Urinary bladder (tissue), 4 donors: Measurements from ENCODE around the gene SKOR2. TPM values are rescaled to one million over a fixed set of nuclear protein-coding genes. Genes with fewer than 3 reads are reported as not detected.

Experiments
- DNase-seq: peaks from one replicate; pipeline ENCODE4 v3.0.0-alpha.2; 2015; ENCODE audit errors: extremely low spot score
- H3K27ac ChIP-seq: one replicate; pipeline ENCODE4 v1.5.1; 2013; ENCODE audit warnings: low read depth, mild to moderate bottlenecking, moderate library complexity
- H3K36me3 ChIP-seq: one replicate; pipeline ENCODE4 v1.6.1; 2013; ENCODE audit warnings: mild to moderate bottlenecking, moderate library complexity; ENCODE audit not compliant: insufficient read depth
- H3K4me1 ChIP-seq: one replicate; pipeline ENCODE4 v1.6.1; 2013; ENCODE audit warnings: mild to moderate bottlenecking, moderate library complexity; ENCODE audit not compliant: insufficient read depth
- H3K4me3 ChIP-seq: one replicate; pipeline ENCODE4 v1.5.1; 2013; ENCODE audit warnings: low read depth, low read length
- WGBS: extraction: QIAGEN DNeasy Blood & Tissue Kit; methylation state at CpG from one replicate; pipeline ENCODE4 v1.1.7; 2013; 5-methylcytosine and 5-hydroxymethylcytosine counted together
- polyA plus RNA-seq: library from polyadenylated mRNA; stranded (reverse); fragments of 200-250 nt; gene quantifications from one replicate; pipeline ENCODE4 v1.2.3, GENCODE V29; 2013
- total RNA-seq: library from RNA; depleted of rRNA; stranded (reverse); fragments of >200 nt; gene quantifications from one replicate; pipeline ENCODE4 v1.2.3, GENCODE V29; 2014
- donor health status: healthy with polysubstance abuse.
- donor health status: healthy.

SKOR2 gene, protein sequence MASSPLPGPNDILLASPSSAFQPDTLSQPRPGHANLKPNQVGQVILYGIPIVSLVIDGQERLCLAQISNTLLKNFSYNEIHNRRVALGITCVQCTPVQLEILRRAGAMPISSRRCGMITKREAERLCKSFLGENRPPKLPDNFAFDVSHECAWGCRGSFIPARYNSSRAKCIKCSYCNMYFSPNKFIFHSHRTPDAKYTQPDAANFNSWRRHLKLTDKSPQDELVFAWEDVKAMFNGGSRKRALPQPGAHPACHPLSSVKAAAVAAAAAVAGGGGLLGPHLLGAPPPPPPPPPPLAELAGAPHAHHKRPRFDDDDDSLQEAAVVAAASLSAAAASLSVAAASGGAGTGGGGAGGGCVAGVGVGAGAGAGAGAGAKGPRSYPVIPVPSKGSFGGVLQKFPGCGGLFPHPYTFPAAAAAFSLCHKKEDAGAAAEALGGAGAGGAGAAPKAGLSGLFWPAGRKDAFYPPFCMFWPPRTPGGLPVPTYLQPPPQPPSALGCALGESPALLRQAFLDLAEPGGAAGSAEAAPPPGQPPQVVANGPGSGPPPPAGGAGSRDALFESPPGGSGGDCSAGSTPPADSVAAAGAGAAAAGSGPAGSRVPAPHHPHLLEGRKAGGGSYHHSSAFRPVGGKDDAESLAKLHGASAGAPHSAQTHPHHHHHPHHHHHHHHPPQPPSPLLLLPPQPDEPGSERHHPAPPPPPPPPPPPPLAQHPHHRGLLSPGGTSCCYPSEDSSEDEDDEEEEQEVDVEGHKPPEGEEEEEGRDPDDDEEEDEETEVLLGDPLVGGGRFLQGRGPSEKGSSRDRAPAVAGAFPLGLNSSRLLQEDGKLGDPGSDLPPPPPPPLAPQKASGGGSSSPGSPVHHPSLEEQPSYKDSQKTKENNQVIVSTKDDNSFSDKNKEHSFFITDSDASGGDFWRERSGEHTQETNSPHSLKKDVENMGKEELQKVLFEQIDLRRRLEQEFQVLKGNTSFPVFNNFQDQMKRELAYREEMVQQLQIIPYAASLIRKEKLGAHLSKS
- total RNA-seq, result not detected
- polyA plus RNA-seq, result not detected

DNA sequence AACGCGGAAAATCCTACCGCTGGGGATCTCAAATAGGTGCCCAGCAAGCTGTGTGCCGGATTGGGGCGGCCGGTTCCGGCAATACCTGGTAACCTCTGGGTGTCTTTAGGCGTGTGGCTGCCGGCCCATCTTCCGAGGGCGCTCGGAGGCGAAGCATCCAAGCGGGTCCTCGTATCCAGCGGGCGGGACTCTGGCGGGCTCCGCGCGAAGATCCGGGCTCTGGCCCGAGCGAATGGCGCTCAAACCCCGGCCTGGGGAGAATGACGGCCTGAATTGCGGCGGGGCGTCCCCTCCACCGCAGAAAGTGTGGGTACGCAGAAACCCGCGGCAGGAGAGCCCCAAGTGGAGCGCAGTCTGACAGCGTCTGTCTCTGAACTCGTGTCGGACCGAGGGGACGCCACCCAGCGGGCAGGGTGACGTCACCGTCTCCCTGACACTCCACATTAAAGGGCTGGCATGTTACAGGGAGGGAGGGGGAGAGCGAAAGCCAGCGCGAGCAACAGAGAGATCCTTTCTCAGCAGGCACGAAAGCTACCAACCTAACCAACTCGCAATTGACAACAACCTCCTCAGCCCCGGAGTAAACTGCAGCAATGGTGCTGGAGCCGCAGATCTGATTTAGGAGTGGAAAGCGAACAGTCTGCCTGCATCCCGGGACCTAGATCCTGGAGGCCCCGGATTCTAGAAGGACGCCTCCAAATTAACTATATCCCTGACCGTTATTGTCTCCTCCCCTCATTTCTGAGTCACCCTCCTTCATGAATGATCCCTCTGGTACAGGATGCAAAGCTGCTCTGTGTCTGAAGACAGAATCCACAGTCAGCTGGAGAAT is at the start of gene SKOR2:
Gene SKOR2 (minus strand): TSS at position 372 of the 832 bp plus-strand sequence. CDS start 2,477 bp downstream, outside the sequence.
- Histone ChIP-seq H3K36me3 (no peaks in the 10 kb centered on the region), H3K4me3 (no peak within 1 kb of the TSS), H3K4me1 (peaks cover 4% of the 10 kb centered on the region), H3K27ac (no peak within 1 kb of the TSS)
- DNase-seq, result no peak
- 3% methylated on average over 55 of the region's 55 CpGs for WGBS

DNA sequence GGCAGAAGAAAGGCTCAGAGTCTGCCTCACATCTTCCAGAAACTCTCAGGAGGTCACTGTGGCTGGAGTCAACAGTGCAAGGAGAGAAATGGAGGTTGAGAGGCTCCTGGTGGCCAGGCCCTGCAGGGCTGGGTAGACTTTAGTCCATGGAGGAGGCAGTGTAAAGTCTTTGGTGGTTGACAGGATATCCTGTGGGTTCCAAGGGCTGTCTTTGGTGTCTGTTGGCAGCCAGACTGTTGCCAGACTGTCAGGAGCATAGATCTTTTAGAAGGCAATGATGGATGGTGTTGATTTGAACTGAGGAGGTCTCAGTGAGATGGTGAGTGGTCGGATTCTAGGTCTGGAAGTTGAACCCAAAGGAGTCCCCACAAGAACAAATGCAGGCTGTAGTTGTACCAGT is 45.0 kb upstream of the SKOR2 start:
- no peak for DNase-seq
- Histone ChIP-seq H3K4me3 (no peak overlapping the region), H3K27ac (no peak overlapping the region), H3K36me3 (no peaks in the 10 kb centered on the region), H3K4me1 (no peaks in the 10 kb centered on the region)
- WGBS, result 51% methylated on average over 1 of the region's 1 CpG

- no peak for DNase-seq
- 87% methylated on average over 3 of the region's 3 CpGs for WGBS
- Histone ChIP-seq H3K27ac (no peak overlapping the region), H3K4me3 (no peak overlapping the region), H3K36me3 (no peaks in the 10 kb centered on the region), H3K4me1 (no peaks in the 10 kb centered on the region)
Measured at GRCh38 chr18:47294801-47295200, 43.3 kb upstream of the SKOR2 start.

- DNase-seq, result no peak
- Histone ChIP-seq H3K36me3 (no peaks in the 10 kb centered on the region), H3K27ac (no peak overlapping the region), H3K4me1 (no peaks in the 10 kb centered on the region), H3K4me3 (no peak overlapping the region)
Measured at GRCh38 chr18:47288741-47289140, 37.3 kb upstream of the SKOR2 start.

DNA sequence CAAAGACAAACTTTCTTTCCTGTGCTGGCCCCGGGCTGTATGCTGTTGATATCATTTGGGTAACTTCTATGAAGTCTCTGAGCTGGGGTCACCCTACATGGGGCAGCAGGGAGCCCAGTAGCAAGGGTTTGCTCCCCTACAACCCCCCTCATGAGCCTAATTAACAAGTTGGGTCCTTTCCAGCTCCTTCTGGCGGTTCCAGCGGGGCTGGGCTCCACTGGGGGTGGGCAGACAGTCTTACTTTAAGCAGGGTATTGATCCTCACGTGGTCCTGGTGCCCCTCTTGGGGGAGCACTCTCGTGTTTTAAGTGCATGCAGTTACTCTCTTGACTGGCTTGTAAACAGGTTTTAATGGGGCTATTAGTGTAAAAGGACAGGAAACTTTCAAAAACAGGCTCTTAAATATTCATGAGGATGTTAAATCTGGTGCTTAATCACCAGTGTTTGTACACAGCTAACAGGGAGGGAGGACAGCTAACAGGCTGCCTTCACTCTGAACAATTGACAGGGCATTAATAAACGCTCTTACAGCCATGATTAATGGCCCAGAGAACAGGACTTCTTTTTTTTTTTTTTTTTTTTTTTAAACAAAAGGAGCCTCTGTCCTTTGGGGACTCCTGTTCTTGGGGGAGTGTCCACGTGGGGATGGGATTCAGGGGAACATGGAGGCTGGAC is 36.6 kb upstream of the SKOR2 start:
- WGBS, result 19% methylated on average over 7 of the region's 7 CpGs
- H3K4me3 ChIP-seq, result no peak overlapping the region
- H3K4me1 ChIP-seq, result no peaks in the 10 kb centered on the region
- DNase-seq, result no peak
- H3K27ac ChIP-seq, result no peak overlapping the region
- H3K36me3 ChIP-seq, result no peaks in the 10 kb centered on the region

DNA sequence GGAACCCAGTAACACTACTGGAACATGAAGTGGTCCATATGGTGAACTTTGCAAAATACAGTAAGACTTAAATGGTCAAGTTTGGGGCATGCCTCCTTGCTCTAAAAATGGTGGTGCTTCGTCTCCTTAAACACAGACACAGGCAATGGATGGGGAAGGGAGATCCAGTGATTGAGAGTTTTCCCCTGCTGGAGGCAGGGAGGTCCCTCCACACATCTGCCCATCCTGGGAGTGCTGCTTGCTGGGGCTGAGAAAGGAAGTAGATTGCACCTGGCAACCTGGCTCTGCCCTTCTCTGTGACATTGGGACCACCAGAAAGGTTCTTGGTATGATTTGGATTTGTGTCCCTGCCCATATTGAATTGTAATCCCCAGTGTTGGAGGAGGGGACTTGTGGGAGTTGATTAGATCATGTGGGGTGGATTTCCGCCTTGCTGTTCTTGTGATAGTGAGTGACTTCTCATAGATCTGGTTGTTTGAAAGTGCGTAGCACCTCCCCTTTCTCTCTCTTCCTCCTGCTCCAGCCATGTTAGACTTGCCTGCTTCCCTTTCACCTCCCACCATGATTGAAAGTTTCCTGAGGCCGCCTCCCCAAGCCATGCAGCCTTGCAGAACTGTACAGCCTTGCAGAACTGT is 35.4 kb upstream of the SKOR2 start:
- no peaks in the 10 kb centered on the region for H3K4me1 ChIP-seq
- no peak overlapping the region for H3K4me3 ChIP-seq
- no peak overlapping the region for H3K27ac ChIP-seq
- WGBS, result 66% methylated on average over 4 of the region's 4 CpGs
- DNase-seq, result no peak
- H3K36me3 ChIP-seq, result no peaks in the 10 kb centered on the region

- no peak for DNase-seq
- Histone ChIP-seq H3K4me3 (no peak overlapping the region), H3K36me3 (no peaks in the 10 kb centered on the region), H3K27ac (no peak overlapping the region), H3K4me1 (no peaks in the 10 kb centered on the region)
- 56% methylated on average over 7 of the region's 7 CpGs for WGBS
Measured at GRCh38 chr18:47285456-47285855, 34.0 kb upstream of the SKOR2 start.

DNA sequence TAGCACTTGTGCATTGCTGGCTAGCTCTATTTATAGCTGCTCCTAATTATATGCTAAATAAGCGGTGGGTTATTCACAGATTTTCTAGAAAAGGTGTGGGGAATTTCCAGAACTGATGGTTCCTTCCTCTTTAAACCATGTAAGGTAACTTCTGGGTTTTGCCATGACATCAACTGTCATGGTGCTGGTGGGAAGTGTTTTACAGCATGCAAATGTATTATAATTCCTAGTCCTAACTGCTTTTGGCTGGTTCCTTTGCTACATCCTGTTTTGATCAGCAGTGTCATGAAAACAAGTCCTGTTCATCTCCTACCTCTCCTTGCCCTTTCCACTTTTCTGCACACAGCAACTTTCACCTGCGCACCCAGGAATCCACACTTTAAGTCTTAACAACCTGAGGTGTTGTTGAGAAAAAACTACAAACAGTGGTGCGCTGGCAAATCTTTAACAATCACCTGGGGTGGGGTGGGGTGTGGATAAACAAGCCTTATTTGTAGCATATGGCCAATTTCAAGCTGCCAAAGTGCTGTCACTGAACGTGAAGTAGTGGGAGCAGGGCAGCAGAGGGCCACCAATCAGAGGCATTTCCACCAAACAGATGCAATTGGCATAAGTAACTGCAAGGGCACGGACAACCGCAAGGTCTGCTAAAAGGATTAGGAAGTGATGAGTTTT is 33.4 kb upstream of the SKOR2 start:
- DNase-seq, result no peak
- Histone ChIP-seq H3K27ac (no peak overlapping the region), H3K4me3 (no peak overlapping the region), H3K4me1 (no peaks in the 10 kb centered on the region), H3K36me3 (no peaks in the 10 kb centered on the region)
- WGBS, result 47% methylated on average over 6 of the region's 6 CpGs

GRCh38 chr18:47283476-47283875 is 32.0 kb upstream of the SKOR2 start:
- Histone ChIP-seq H3K4me1 (no peaks in the 10 kb centered on the region), H3K36me3 (no peaks in the 10 kb centered on the region), H3K4me3 (no peak overlapping the region), H3K27ac (no peak overlapping the region)
- WGBS, result 48% methylated on average over 5 of the region's 5 CpGs
- DNase-seq, result no peak

DNA sequence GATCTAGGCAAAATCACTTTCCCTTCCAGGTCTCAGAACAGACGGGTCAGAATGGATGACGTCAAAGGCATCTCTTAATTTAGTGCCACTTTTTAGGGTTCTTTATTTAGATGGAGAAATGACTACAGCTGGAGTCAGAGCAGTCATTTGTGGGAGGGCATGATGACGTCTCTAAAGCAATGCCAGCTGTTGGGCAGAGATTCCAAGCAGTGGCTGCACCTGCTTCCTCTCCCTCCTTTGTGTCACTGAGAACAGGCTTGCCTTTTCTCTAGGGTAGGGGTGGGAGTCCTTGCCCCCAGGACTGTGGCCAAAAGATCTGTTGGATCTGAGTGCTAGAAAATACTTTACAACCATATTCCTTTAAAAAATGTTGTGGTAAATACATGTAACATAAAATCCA is 28.7 kb upstream of the SKOR2 start:
- no peaks in the 10 kb centered on the region for H3K36me3 ChIP-seq
- H3K27ac ChIP-seq, result no peak overlapping the region
- H3K4me1 ChIP-seq, result no peaks in the 10 kb centered on the region
- 51% methylated on average over 3 of the region's 3 CpGs for WGBS
- no peak for DNase-seq
- no peak overlapping the region for H3K4me3 ChIP-seq

DNA sequence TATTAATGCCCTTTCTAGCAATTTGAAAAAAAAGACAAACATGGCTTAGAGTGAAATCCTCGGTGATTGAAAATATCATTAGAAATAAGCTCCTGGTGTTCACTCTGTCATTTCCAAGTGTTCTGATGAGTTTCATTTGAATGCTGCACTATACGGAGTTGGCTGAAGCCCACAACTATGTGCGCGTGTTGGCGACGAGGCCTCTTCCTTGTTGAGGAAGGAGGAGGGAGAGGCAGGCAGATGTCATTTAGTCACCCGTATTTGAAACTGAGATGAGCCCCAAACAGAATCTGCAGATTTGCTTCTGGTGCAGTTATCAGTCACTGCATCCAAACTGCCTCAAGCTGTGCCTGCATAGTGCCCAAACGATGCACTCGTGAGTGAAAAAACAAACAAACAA is 23.5 kb upstream of the SKOR2 start:
- H3K36me3 ChIP-seq, result no peaks in the 10 kb centered on the region
- H3K4me1 ChIP-seq, result no peaks in the 10 kb centered on the region
- no peak overlapping the region for H3K4me3 ChIP-seq
- WGBS, result 34% methylated on average over 9 of the region's 9 CpGs
- no peak overlapping the region for H3K27ac ChIP-seq
- DNase-seq, result no peak

DNA sequence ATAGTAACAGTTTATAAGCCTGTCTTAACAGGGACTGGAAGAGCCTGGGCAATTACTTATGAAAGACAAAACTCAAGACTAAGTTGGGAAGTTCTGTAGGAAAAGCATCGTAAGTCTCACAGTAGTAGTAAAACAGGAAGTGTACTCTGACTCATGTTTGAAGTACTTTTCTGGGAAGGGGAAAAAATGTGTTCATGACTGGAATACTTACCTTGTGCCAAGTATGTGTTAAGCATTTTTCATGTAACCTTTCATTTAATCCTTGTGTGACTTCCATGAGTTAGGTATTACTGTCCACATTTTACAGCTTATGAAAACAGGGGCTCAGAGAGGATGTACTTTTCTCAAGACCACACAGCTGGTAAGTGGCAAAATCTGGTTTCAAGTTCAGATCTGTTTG is 13.7 kb upstream of the SKOR2 start:
- Histone ChIP-seq H3K36me3 (no peaks in the 10 kb centered on the region), H3K4me3 (no peak overlapping the region), H3K27ac (no peak overlapping the region), H3K4me1 (no peaks in the 10 kb centered on the region)
- no peak for DNase-seq
- 44% methylated on average over 1 of the region's 1 CpG for WGBS
